PC-3 (cell line): Measurements from ENCODE around the gene RC3H2. TPM values are rescaled to one million over a fixed set of nuclear protein-coding genes. Genes with fewer than 3 reads are reported as not detected.

ENCODE experiments used
- ATAC-seq: fragments of 200-7000 bp; cut with Tn5 transposase; 2 replicates; pipeline ENCODE4 v1.9.1; 2020; ENCODE audit warnings: mild to moderate bottlenecking, moderate library complexity
- BruUV-seq: library from RNA; stranded (reverse); fragments of 400-500 nt; replicated peaks from 2 replicates; lab custom pipeline; 2021; lab: Mats Ljungman, UMichigan
- CTCF ChIA-PET: fragments of 300-600 bp; sonication (Branson Sonifier 250); formaldehyde crosslinking; loops from one replicate; lab custom pipeline; 2022; ENCODE audit warnings: antibody characterized with exemption; lab: Charles Lee
- POLR2A ChIA-PET: fragments of 300-600 bp; sonication (Branson Sonifier 250); formaldehyde crosslinking; loops from one replicate; lab custom pipeline; 2022; ENCODE audit warnings: antibody characterized with exemption; ENCODE audit not compliant: unreplicated experiment; lab: Charles Lee
- DNase-seq: peaks from one replicate; pipeline ENCODE4 v3.0.0-alpha.2; 2015
- H2AFZ ChIP-seq: fragments of 300-600 bp; sonication (generic); 2 replicates; pipeline ENCODE4 v1.6.0; 2016; ENCODE audit warnings: antibody characterized with exemption, low read length
- H3F3A ChIP-seq: fragments of 300-600 bp; sonication (generic); one replicate; pipeline ENCODE4 v1.6.0; 2017; ENCODE audit warnings: antibody characterized with exemption, low read length, control low read depth, mild to moderate bottlenecking; ENCODE audit not compliant: unreplicated experiment
- H3K27ac ChIP-seq: fragments of 300-600 bp; sonication (generic); 2 replicates; pipeline ENCODE4 v1.5.1; 2016; ENCODE audit warnings: mild to moderate bottlenecking, low read length
- H3K27me3 ChIP-seq: fragments of 300-600 bp; sonication (generic); 2 replicates; pipeline ENCODE4 v1.6.1; 2016; ENCODE audit warnings: low read length, mixed read lengths
- H3K36me3 ChIP-seq: fragments of 300-600 bp; sonication (generic); 2 replicates; pipeline ENCODE4 v1.6.1; 2016; ENCODE audit warnings: low read depth, mixed run types, low read length, mixed read lengths
- H3K4me1 ChIP-seq: fragments of 300-600 bp; sonication (generic); 2 replicates; pipeline ENCODE4 v1.5.1; 2016; ENCODE audit warnings: low read length; ENCODE audit not compliant: insufficient read depth
- H3K4me2 ChIP-seq: fragments of 300-600 bp; sonication (generic); 2 replicates; pipeline ENCODE4 v1.6.0; 2016; ENCODE audit warnings: low read length
- H3K4me3 ChIP-seq: fragments of 300-600 bp; sonication (generic); 2 replicates; pipeline ENCODE4 v1.5.1; 2016; ENCODE audit warnings: mild to moderate bottlenecking, low read length, mixed read lengths
- H3K79me2 ChIP-seq: fragments of 300-600 bp; sonication (generic); 2 replicates; pipeline ENCODE4 v1.6.1; 2017; ENCODE audit warnings: low read length, mixed read lengths
- H3K9ac ChIP-seq: fragments of 300-600 bp; sonication (generic); 2 replicates; pipeline ENCODE4 v1.6.0; 2016; ENCODE audit warnings: mild to moderate bottlenecking, low read length
- H3K9me2 ChIP-seq: fragments of 300-600 bp; sonication (generic); replicated peaks from 2 replicates; pipeline ENCODE4 v1.6.1; 2016; ENCODE audit warnings: mixed run types, low read length, mixed read lengths
- H3K9me3 ChIP-seq: fragments of 300-600 bp; sonication (generic); 2 replicates; pipeline ENCODE4 v1.6.1; 2016; ENCODE audit warnings: low read length, mixed read lengths
- H4K20me1 ChIP-seq: fragments of 300-600 bp; sonication (generic); 2 replicates; pipeline ENCODE4 v1.6.1; 2016; ENCODE audit warnings: low read length, mixed read lengths
- EZH2 ChIP-seq: fragments of 300-600 bp; sonication (generic); IDR thresholded peaks from one replicate; pipeline ENCODE4 v1.6.1; 2017; ENCODE audit warnings: antibody characterized with exemption, mild to moderate bottlenecking, low read length; ENCODE audit not compliant: unreplicated experiment
- EZH2phosphoT487 ChIP-seq: fragments of 300-600 bp; sonication (generic); IDR thresholded peaks from 2 replicates; pipeline ENCODE4 v1.6.1; 2018; ENCODE audit warnings: mild to moderate bottlenecking, antibody characterized with exemption, low read length, borderline replicate concordance
- intact Hi-C: fragments of 100-400 bp; cut with micrococcal nuclease; formaldehyde crosslinking; loops from 2 replicates; pipeline ENCODE4 v1.9.0; 2023
- total RNA-seq: library from RNA; depleted of rRNA; stranded (reverse); fragments of >200 nt; gene quantifications from 2 replicates; pipeline ENCODE4 v1.2.3, GENCODE V29; 2014
- TF ChIP-seq, protein P1 (sequence below): fragments of 300-600 bp; sonication (generic); conservative IDR thresholded peaks from 2 replicates; pipeline ENCODE4 v1.5.1; 2017; ENCODE audit warnings: antibody characterized with exemption, low read depth, mild to moderate bottlenecking, low read length

Gene RC3H2
- total RNA-seq, 1 experiment from 2014 or later = 23.0 TPM

DNA sequence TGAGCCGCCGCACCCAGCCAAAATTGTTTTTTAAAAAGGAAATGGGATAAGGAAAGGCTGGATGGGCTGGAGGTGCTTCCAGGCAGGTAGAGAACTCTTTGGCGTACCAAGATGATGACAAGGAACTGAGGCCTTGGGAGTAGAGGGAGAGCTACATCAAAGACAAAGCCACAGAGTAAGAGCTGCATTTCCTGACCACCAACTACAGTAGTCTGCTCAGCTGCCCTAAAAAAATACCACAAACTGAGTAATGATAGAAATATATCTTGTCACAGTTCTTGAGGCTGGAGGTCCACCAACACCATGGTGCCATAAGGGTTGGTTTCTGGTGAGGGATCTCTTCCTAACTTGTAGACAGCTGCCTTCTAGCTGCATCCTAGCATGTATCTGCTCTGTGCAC lies 97.0 kb downstream of the RC3H2 start:
- H3K79me2 ChIP-seq = no peaks in the 10 kb centered on the region
- no peak overlapping the region for H2AFZ ChIP-seq
- H3K4me1 ChIP-seq = peaks cover 7% of the 10 kb centered on the region
- TF ChIP-seq, protein P1, sequence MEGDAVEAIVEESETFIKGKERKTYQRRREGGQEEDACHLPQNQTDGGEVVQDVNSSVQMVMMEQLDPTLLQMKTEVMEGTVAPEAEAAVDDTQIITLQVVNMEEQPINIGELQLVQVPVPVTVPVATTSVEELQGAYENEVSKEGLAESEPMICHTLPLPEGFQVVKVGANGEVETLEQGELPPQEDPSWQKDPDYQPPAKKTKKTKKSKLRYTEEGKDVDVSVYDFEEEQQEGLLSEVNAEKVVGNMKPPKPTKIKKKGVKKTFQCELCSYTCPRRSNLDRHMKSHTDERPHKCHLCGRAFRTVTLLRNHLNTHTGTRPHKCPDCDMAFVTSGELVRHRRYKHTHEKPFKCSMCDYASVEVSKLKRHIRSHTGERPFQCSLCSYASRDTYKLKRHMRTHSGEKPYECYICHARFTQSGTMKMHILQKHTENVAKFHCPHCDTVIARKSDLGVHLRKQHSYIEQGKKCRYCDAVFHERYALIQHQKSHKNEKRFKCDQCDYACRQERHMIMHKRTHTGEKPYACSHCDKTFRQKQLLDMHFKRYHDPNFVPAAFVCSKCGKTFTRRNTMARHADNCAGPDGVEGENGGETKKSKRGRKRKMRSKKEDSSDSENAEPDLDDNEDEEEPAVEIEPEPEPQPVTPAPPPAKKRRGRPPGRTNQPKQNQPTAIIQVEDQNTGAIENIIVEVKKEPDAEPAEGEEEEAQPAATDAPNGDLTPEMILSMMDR = no peak
- TF ChIP-seq EZH2phosphoT487 (no peak), EZH2 (no peak)
- no peaks in the 10 kb centered on the region for H3K9me3 ChIP-seq
- H3F3A ChIP-seq = no peaks in the 10 kb centered on the region
- intact Hi-C loops = no loop called here
- H3K9ac ChIP-seq = no peak overlapping the region
- no peak for ATAC-seq
- no peaks in the 10 kb centered on the region for H4K20me1 ChIP-seq
- ChIA-PET CTCF (no interaction called here), POLR2A (no interaction called here)
- BruUV-seq = no TSS peak
- H3K27me3 ChIP-seq = no peaks in the 10 kb centered on the region
- H3K4me3 ChIP-seq = no peak overlapping the region
- no peaks in the 10 kb centered on the region for H3K9me2 ChIP-seq
- no peak overlapping the region for H3K4me2 ChIP-seq
- H3K27ac ChIP-seq = no peak overlapping the region
- DNase-seq = no peak
- no peaks in the 10 kb centered on the region for H3K36me3 ChIP-seq

DNA sequence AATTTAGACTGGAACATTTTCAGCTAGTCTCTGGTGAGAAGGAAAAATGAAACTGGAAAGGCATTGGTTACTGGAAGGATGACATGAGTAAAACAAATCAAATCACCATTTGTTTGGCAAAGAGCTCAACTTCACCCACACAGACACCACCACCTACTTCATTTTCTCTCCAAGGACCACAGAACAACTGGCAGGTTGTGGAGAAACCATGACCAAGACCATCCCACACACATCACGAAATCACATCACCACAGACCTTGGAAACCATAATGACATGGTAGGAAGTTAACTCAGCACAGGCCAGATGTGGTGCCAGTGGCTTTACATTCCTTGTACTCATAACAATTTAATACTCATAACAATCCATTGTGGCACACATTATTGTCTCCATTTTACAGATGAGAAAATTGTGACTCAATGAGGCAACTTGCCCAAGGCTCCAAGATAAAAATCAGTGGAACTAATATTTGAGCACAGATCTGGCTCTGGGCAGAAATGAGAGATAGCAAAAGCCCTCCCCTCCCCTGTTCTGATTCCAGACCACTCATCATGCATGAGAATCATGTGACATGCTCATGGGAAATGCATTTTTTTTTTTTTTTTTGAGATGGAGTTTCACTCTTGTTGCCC lies 97.8 kb downstream of the RC3H2 start:
- no peak for ATAC-seq
- no peaks in the 10 kb centered on the region for H3K9me3 ChIP-seq
- no peak overlapping the region for H2AFZ ChIP-seq
- H3F3A ChIP-seq = no peaks in the 10 kb centered on the region
- no peaks in the 10 kb centered on the region for H3K79me2 ChIP-seq
- no peaks in the 10 kb centered on the region for H3K36me3 ChIP-seq
- peaks cover 7% of the 10 kb centered on the region for H3K4me1 ChIP-seq
- intact Hi-C loops = no loop called here
- no peaks in the 10 kb centered on the region for H3K9me2 ChIP-seq
- H3K9ac ChIP-seq = no peak overlapping the region
- H3K4me2 ChIP-seq = no peak overlapping the region
- CTCF ChIA-PET = no interaction called here
- POLR2A ChIA-PET = no interaction called here
- no peaks in the 10 kb centered on the region for H3K27me3 ChIP-seq
- BruUV-seq = no TSS peak
- no peaks in the 10 kb centered on the region for H4K20me1 ChIP-seq
- no peak overlapping the region for H3K4me3 ChIP-seq
- TF ChIP-seq EZH2 = no peak
- TF ChIP-seq, protein P1 = no peak
- TF ChIP-seq EZH2phosphoT487 = no peak
- DNase-seq = no peak
- H3K27ac ChIP-seq = no peak overlapping the region

GRCh38 chr9:122806661-122807060 lies 98.5 kb downstream of the RC3H2 start:
- no peaks in the 10 kb centered on the region for H3K9me2 ChIP-seq
- no peaks in the 10 kb centered on the region for H3F3A ChIP-seq
- H2AFZ ChIP-seq = no peak overlapping the region
- no peak for DNase-seq
- H3K9ac ChIP-seq = no peak overlapping the region
- no peak overlapping the region for H3K4me3 ChIP-seq
- H4K20me1 ChIP-seq = no peaks in the 10 kb centered on the region
- ChIA-PET CTCF (no interaction called here), POLR2A (no interaction called here)
- no peak overlapping the region for H3K27ac ChIP-seq
- H3K79me2 ChIP-seq = no peaks in the 10 kb centered on the region
- no TSS peak for BruUV-seq
- intact Hi-C loops = no loop called here
- no peaks in the 10 kb centered on the region for H3K9me3 ChIP-seq
- H3K36me3 ChIP-seq = no peaks in the 10 kb centered on the region
- H3K27me3 ChIP-seq = no peaks in the 10 kb centered on the region
- no peak for ATAC-seq
- TF ChIP-seq EZH2phosphoT487 = no peak
- no peak for TF ChIP-seq EZH2
- TF ChIP-seq, protein P1 = no peak
- no peak overlapping the region for H3K4me2 ChIP-seq
- H3K4me1 ChIP-seq = peaks cover 7% of the 10 kb centered on the region
